ENCODE results near the gene ARFRP1.
"Not testable (repeated sequence)": the region's sequence is repeated elsewhere in the genome, so short reads cannot be mapped to it uniquely, and the experiment has no call there.

Gene ARFRP1

GRCh38 chr20:63675681-63676368, 32.0 kb downstream of the ARFRP1 start:
- DNase-seq (ENCODE audit: low read depth in 3 of 3) = no peak

GRCh38 chr20:63673951-63674350, 33.8 kb downstream of the ARFRP1 start:
- DNase-seq (ENCODE audit: low read depth in 3 of 3) = no peak

GRCh38 chr20:63672666-63673065, 35.1 kb downstream of the ARFRP1 start:
- no peak for DNase-seq (ENCODE audit: low read depth in 3 of 3)

GRCh38 chr20:63671695-63672094, 36.1 kb downstream of the ARFRP1 start:
- not testable (repeated sequence) for DNase-seq (ENCODE audit: low read depth in 3 of 3)

- no peak for DNase-seq (ENCODE audit: low read depth in 3 of 3)
Observed at GRCh38 chr20:63668351-63668750, 39.4 kb downstream of the ARFRP1 start.

- DNase-seq (ENCODE audit: low read depth in 3 of 3) = no peak
Observed at GRCh38 chr20:63667858-63668257, 39.9 kb downstream of the ARFRP1 start.

- DNase-seq (ENCODE audit: low read depth in 3 of 3) = no peak
Observed at GRCh38 chr20:63665708-63666107, 42.1 kb downstream of the ARFRP1 start.

- DNase-seq (ENCODE audit: low read depth in 3 of 3) = no peak
Observed at GRCh38 chr20:63664861-63665594, 42.7 kb downstream of the ARFRP1 start.

- no peak for DNase-seq (ENCODE audit: low read depth in 3 of 3)
Observed at GRCh38 chr20:63664143-63664851, 43.5 kb downstream of the ARFRP1 start.

- DNase-seq (ENCODE audit: low read depth in 3 of 3) = no peak
Observed at GRCh38 chr20:63663332-63664066, 44.3 kb downstream of the ARFRP1 start.

GRCh38 chr20:63662813-63663189, 45.0 kb downstream of the ARFRP1 start:
- no peak for DNase-seq (ENCODE audit: low read depth in 3 of 3)

GRCh38 chr20:63661959-63662812, 45.6 kb downstream of the ARFRP1 start:
- no peak for DNase-seq (ENCODE audit: low read depth in 3 of 3)

GRCh38 chr20:63661108-63661507, 46.7 kb downstream of the ARFRP1 start:
- no peak for DNase-seq (ENCODE audit: low read depth in 3 of 3)

- no peak for DNase-seq (ENCODE audit: low read depth in 3 of 3)
Observed at GRCh38 chr20:63660622-63661021, 47.2 kb downstream of the ARFRP1 start.

GRCh38 chr20:63660174-63660573, 47.6 kb downstream of the ARFRP1 start:
- not testable (repeated sequence) for DNase-seq (ENCODE audit: low read depth in 3 of 3)

GRCh38 chr20:63659370-63659769, 48.4 kb downstream of the ARFRP1 start:
- DNase-seq (ENCODE audit: low read depth in 3 of 3) = no peak

- no peak for DNase-seq (ENCODE audit: low read depth in 3 of 3)
Observed at GRCh38 chr20:63658749-63659187, 49.0 kb downstream of the ARFRP1 start.

- peak; percentile 78 to 84 (median 79) for DNase-seq (ENCODE audit: low read depth in 3 of 3)
Observed at GRCh38 chr20:63657937-63658748, 49.6 kb downstream of the ARFRP1 start, which contains the start of gene RTEL1. Gene RTEL1, plus strand, starts transcription at chr20:63658312. Its CDS starts 1,091 bp downstream, at chr20:63659403.

- DNase-seq (ENCODE audit: low read depth in 3 of 3) = no peak
Observed at GRCh38 chr20:63657260-63657936, 50.4 kb downstream of the ARFRP1 start.

Measured in stimulated activated CD4-positive, alpha-beta T cell treated with anti-CD3 and anti-CD28 coated beads, TNF-alpha, amount 100 ng/mL, for 4 hours (primary cell).